GM12801 (cell line): ENCODE results near the gene GPR15.

Source experiments
- CTCF ChIP-seq: IDR thresholded peaks from one replicate; pipeline ENCODE4 v1.5.1; 2011; ENCODE audit warnings: control low read depth; ENCODE audit not compliant: insufficient read length; ENCODE audit errors: extremely low read depth

GPR15 gene

GRCh38 chr3:98573181-98573728 is 41.5 kb downstream of the GPR15 start:
- TF ChIP-seq CTCF, result no peak

DNA sequence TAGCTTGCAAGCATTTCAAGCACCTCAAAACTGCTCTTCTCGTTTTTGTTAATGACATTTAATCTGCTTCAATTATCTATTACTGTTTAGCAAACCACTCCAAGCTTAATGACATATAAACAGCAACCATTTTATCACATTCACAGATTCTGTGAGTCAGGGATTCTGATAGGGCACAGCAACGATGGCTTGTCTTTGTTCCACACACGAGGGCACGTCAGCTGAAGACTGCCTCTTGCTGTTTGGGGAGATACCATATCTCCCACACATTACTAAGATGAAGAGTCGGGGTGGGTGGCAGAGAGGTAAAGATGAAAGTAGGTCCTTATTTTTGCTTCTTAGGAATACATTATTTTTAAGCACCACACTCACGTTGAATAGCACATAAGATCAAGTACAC is 42.4 kb downstream of the GPR15 start:
- TF ChIP-seq CTCF, result no peak

DNA sequence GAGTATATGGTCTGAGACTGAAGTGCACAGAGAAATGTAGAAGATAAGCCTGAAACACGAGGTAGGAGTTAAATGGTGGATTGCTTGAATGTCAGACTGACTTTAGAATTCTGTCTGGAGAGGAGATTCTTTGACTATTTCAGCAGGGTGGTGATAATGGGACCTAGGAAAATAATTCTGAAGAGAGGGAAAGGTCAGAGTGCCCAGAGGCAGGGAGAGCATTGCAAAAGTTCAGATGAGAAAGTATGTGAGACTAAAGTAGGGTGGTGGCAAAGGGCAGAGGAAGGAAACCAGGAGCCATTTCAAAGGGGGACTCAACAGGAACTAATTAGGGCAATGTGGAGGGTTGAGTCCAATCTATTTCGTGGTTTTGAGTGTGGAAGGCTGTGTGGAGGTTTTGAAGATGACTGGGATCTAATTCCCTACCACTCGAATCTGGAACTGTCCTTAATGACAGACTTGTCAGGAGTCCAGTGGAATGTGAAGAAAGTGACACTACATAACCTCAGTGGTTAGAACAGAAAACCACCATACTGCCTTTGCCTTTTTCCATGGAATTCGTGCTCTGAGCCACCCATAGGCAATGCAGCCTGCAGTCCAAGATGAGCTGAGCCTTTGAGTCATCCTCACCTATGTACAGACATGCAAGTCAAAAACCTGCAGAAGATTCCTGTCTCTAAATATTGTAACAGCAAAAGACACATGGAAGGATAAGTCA is 45.6 kb downstream of the GPR15 start:
- TF ChIP-seq CTCF, result no peak

- TF ChIP-seq CTCF, result no peak
Measured at GRCh38 chr3:98580401-98581386, 48.9 kb downstream of the GPR15 start.

DNA sequence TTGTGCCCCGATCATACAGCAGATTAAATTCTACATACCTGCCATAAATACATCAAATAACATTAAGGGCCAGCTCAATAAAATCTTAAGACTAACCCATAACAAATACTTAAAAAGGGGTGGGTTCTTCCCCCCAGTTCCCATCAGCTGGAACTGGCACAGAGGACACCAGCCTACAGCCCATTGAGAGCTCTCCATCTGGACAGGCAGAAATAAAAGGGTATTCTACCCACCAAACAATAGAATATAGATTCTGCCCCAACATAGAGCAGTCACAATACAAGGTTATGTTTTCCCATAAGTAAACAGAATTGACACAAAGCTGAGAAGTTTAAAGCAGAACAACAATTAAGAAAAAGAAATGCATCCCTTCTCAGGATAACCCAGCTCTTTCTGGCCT is 49.7 kb downstream of the GPR15 start:
- no peak for TF ChIP-seq CTCF

DNA sequence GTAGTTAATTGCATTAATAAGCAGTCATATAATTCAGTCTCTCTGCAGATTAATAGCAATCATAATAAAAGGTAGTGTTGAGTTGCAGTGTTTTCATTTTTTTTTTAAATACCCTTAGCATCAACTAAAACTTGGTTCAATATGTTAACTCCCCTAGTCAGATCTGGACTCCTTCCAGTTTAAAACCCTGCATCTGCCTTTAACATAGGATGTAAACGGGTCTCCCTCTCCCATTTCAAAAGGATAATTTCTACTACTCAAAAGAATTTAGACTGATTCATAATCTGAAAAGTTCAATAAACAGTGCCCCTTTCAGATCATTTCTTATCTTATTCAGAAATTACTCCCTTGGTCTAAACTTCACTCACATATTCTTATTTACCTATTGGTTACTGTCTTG is 50.3 kb downstream of the GPR15 start:
- no peak for TF ChIP-seq CTCF

DNA sequence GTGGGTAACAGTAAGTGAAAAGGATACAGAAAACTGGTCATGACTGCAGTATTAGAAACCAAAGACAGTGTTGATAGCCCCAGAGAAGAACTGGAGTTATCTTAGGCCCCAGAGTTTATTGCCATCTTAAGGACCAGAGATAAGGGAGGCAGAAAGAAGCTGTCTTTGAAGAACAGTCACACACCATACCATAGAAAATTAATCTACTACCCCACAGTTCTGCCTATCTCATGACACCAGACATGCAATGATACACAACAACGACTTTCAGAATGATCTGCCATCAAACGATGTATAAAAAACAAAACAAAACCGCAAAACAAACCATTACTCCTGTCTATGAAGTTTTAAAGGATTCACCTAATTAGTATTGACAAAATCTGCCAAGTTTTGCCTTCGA is 52.0 kb downstream of the GPR15 start:
- TF ChIP-seq CTCF, result no peak
